ENCODE results near the gene DCPS.

DNA sequence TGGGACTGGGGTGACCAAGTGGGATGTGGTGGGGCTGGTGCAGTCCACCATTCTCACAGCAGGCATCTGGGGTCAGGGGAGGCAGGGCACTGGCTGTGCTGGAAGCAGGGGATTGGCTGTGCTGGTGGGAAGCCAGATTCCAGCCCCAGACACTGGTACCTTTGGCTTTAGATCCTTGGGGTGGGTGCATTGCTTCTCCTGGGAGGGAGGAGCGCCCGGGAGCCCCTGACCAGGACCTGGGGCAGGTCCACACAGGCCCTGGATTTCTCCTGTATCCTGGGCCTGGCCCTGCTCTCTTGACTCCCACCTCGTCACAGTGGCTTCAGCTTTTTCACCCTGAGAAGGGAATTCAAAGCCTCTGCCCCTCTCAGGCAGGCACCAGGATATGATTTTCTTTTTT, 90.2 kb downstream of the DCPS start:
- TF ChIP-seq, protein P1, sequence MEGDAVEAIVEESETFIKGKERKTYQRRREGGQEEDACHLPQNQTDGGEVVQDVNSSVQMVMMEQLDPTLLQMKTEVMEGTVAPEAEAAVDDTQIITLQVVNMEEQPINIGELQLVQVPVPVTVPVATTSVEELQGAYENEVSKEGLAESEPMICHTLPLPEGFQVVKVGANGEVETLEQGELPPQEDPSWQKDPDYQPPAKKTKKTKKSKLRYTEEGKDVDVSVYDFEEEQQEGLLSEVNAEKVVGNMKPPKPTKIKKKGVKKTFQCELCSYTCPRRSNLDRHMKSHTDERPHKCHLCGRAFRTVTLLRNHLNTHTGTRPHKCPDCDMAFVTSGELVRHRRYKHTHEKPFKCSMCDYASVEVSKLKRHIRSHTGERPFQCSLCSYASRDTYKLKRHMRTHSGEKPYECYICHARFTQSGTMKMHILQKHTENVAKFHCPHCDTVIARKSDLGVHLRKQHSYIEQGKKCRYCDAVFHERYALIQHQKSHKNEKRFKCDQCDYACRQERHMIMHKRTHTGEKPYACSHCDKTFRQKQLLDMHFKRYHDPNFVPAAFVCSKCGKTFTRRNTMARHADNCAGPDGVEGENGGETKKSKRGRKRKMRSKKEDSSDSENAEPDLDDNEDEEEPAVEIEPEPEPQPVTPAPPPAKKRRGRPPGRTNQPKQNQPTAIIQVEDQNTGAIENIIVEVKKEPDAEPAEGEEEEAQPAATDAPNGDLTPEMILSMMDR (IDR thresholded peaks at IDR 0.05), result no peak
- TF ChIP-seq POLR2A (IDR thresholded peaks at IDR 0.05) (no peak), POLR2AphosphoS5 (IDR thresholded peaks at IDR 0.05) (no peak), EP300 (IDR thresholded peaks at IDR 0.05) (no peak)

All from sigmoid colon (tissue), 4 donors.